ENCODE measurements around the gene LONP1.
A peak's percentile ranks its signal among the peaks of the same experiment; 100 is the strongest.
"Not testable (repeated sequence)": the region's sequence is repeated elsewhere in the genome, so short reads cannot be mapped to it uniquely, and the experiment has no call there.

Gene LONP1

GRCh38 chr19:5719961-5720790 lies at the start of gene LONP1, which contains the start of gene CATSPERD:
LONP1 (minus strand) TSS chr19:5720146; CDS start chr19:5720132, 14 bp downstream.
CATSPERD (plus strand) TSS chr19:5720637; CDS start chr19:5720738, 101 bp downstream.
- peak; percentile 98 to 99 for DNase-seq

GRCh38 chr19:5767949-5768348 lies 48.0 kb upstream of the LONP1 start:
- no peak for DNase-seq

- DNase-seq: no peak
Observed at GRCh38 chr19:5765220-5765619, 45.3 kb upstream of the LONP1 start.

GRCh38 chr19:5762608-5763217 lies 42.8 kb upstream of the LONP1 start:
- DNase-seq: no peak

- DNase-seq: no peak
Observed at GRCh38 chr19:5753743-5754142, 33.8 kb upstream of the LONP1 start.

GRCh38 chr19:5751709-5752108 lies 31.8 kb upstream of the LONP1 start:
- no peak for DNase-seq

GRCh38 chr19:5749505-5749904 lies 29.6 kb upstream of the LONP1 start:
- DNase-seq: no peak

GRCh38 chr19:5748920-5749319 lies 29.0 kb upstream of the LONP1 start:
- DNase-seq: not testable (repeated sequence)

- DNase-seq: not testable (repeated sequence)
Observed at GRCh38 chr19:5744999-5745398, 25.1 kb upstream of the LONP1 start.

GRCh38 chr19:5743630-5744029 lies 23.7 kb upstream of the LONP1 start:
- no peak for DNase-seq

- no peak for DNase-seq
Observed at GRCh38 chr19:5742051-5742450, 22.1 kb upstream of the LONP1 start.

GRCh38 chr19:5738423-5738822 lies 18.5 kb upstream of the LONP1 start:
- no peak for DNase-seq

- not testable (repeated sequence) for DNase-seq
Observed at GRCh38 chr19:5733172-5733571, 13.2 kb upstream of the LONP1 start.

- DNase-seq: no peak
Observed at GRCh38 chr19:5727453-5728050, 7.6 kb upstream of the LONP1 start.

- DNase-seq: peak in 1 of 2 donors; percentile 37
Observed at GRCh38 chr19:5719274-5719960, 529 bp downstream of the LONP1 start.

GRCh38 chr19:5718579-5719273 lies 1.2 kb downstream of the LONP1 start:
- DNase-seq: peak; percentile 21 to 31

GRCh38 chr19:5718037-5718578 lies 1.8 kb downstream of the LONP1 start:
- DNase-seq: no peak

- DNase-seq: no peak
Observed at GRCh38 chr19:5717215-5717935, 2.6 kb downstream of the LONP1 start.

GRCh38 chr19:5714816-5715215 lies 5.1 kb downstream of the LONP1 start:
- DNase-seq: no peak

GRCh38 chr19:5713228-5713627 lies 6.7 kb downstream of the LONP1 start:
- DNase-seq: no peak

GRCh38 chr19:5711713-5712161 lies 8.2 kb downstream of the LONP1 start:
- DNase-seq: no peak

All from CD4-positive, alpha-beta T cell treated with Interleukin-4 for 1 hour (primary cell).